Measurements from ENCODE around the gene LRRC14B. TPM values are rescaled to one million over a fixed set of nuclear protein-coding genes. Genes with fewer than 3 reads are reported as not detected.
"Not testable (repeated sequence)": the region's sequence is repeated elsewhere in the genome, so short reads cannot be mapped to it uniquely, and the experiment has no call there.

Gene LRRC14B
- total RNA-seq, 1 donor from 2014 or later, result not detected

DNA sequence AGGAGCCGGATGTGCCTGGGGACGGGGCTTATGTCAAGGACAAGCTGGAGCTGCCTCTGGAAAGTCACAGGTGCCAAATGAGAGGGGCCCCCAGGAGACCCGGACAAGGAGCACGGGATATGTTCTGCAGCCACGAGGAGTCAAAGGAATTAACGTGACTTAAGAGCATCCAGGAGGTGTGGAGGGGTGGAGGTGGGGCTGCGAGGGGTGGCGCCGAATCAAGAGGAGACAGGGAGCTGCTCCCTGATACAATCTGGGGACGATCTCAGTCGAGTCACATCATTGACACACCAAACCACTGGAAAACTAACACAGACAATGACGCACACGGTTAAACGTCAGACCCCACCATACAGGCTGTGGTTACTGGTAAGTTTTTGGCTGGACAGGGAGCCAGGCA, 16.3 kb downstream of the LRRC14B start:
- Histone ChIP-seq H3K9ac (ENCODE audit: low read length) (peak overlapping the region; percentile 33), H3K4me3 (ENCODE audit: insufficient read depth, low read depth, low read length) (no peak overlapping the region), H4K20me1 (ENCODE audit: insufficient read depth, low read length) (peaks cover 65% of the 10 kb centered on the region), H3K4me2 (ENCODE audit: low read length) (peak overlapping the region; percentile 13), H3K36me3 (ENCODE audit: insufficient read depth, low read length) (no peaks in the 10 kb centered on the region), H3K27ac (ENCODE audit: low read depth, low read length) (peak overlapping the region; percentile 16), H3K4me1 (ENCODE audit: insufficient read depth, low read length) (peaks cover 23% of the 10 kb centered on the region), H3K9me3 (ENCODE audit: insufficient read depth, low read depth, low read length) (no peaks in the 10 kb centered on the region), H2AFZ (ENCODE audit: low read depth, low read length) (no peak overlapping the region), H3K27me3 (ENCODE audit: insufficient read depth, low read length) (no peaks in the 10 kb centered on the region), H3K79me2 (ENCODE audit: insufficient read depth, low read length) (peaks cover 41% of the 10 kb centered on the region)
- TF ChIP-seq EZH2 (IDR thresholded peaks at IDR 0.05; ENCODE audit: insufficient read depth, low read length), result no peak
- TF ChIP-seq, protein P1, sequence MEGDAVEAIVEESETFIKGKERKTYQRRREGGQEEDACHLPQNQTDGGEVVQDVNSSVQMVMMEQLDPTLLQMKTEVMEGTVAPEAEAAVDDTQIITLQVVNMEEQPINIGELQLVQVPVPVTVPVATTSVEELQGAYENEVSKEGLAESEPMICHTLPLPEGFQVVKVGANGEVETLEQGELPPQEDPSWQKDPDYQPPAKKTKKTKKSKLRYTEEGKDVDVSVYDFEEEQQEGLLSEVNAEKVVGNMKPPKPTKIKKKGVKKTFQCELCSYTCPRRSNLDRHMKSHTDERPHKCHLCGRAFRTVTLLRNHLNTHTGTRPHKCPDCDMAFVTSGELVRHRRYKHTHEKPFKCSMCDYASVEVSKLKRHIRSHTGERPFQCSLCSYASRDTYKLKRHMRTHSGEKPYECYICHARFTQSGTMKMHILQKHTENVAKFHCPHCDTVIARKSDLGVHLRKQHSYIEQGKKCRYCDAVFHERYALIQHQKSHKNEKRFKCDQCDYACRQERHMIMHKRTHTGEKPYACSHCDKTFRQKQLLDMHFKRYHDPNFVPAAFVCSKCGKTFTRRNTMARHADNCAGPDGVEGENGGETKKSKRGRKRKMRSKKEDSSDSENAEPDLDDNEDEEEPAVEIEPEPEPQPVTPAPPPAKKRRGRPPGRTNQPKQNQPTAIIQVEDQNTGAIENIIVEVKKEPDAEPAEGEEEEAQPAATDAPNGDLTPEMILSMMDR (IDR thresholded peaks at IDR 0.05; ENCODE audit: insufficient read depth, low read depth, low read length), result no peak
- Mint-ChIP-seq H3K4me1 (ENCODE audit: low read depth, unreplicated experiment) (peaks cover 12% of the 10 kb centered on the region), H3K9me3 (ENCODE audit: unreplicated experiment) (no peaks in the 10 kb centered on the region), H3K36me3 (ENCODE audit: low read depth, unreplicated experiment) (peaks cover 10% of the 10 kb centered on the region), H3K27ac (ENCODE audit: unreplicated experiment) (no peak overlapping the region), H3K27me3 (ENCODE audit: low read depth, unreplicated experiment) (no peaks in the 10 kb centered on the region), H3K4me3 (ENCODE audit: unreplicated experiment) (no peak overlapping the region)
- no peak for FAIRE-seq
- peak; percentile 84 for DNase-seq (ENCODE audit: low read depth)

- DNase-seq (ENCODE audit: low read depth), result no peak
- Mint-ChIP-seq H3K36me3 (ENCODE audit: low read depth, unreplicated experiment) (peaks cover 8% of the 10 kb centered on the region), H3K9me3 (ENCODE audit: unreplicated experiment) (no peaks in the 10 kb centered on the region), H3K4me3 (ENCODE audit: unreplicated experiment) (no peak overlapping the region), H3K27ac (ENCODE audit: unreplicated experiment) (no peak overlapping the region), H3K4me1 (ENCODE audit: low read depth, unreplicated experiment) (peaks cover 12% of the 10 kb centered on the region), H3K27me3 (ENCODE audit: low read depth, unreplicated experiment) (no peaks in the 10 kb centered on the region)
- peaks cover 43% of the 10 kb centered on the region for H3K79me2 ChIP-seq (ENCODE audit: insufficient read depth, low read length)
- H3K36me3 ChIP-seq (ENCODE audit: insufficient read depth, low read length), result peaks cover 2% of the 10 kb centered on the region
- no peak overlapping the region for H3K9ac ChIP-seq (ENCODE audit: low read length)
- H2AFZ ChIP-seq (ENCODE audit: low read depth, low read length), result no peak overlapping the region
- FAIRE-seq, result no peak
- H3K9me3 ChIP-seq (ENCODE audit: insufficient read depth, low read depth, low read length), result peaks cover 2% of the 10 kb centered on the region
- TF ChIP-seq, protein P1 (IDR thresholded peaks at IDR 0.05; ENCODE audit: insufficient read depth, low read depth, low read length), result no peak
- TF ChIP-seq EZH2 (IDR thresholded peaks at IDR 0.05; ENCODE audit: insufficient read depth, low read length), result no peak
- H3K4me2 ChIP-seq (ENCODE audit: low read length), result no peak overlapping the region
- no peaks in the 10 kb centered on the region for H3K27me3 ChIP-seq (ENCODE audit: insufficient read depth, low read length)
- no peak overlapping the region for H3K27ac ChIP-seq (ENCODE audit: low read depth, low read length)
- no peak overlapping the region for H3K4me3 ChIP-seq (ENCODE audit: insufficient read depth, low read depth, low read length)
- peaks cover 67% of the 10 kb centered on the region for H4K20me1 ChIP-seq (ENCODE audit: insufficient read depth, low read length)
- peaks cover 23% of the 10 kb centered on the region for H3K4me1 ChIP-seq (ENCODE audit: insufficient read depth, low read length)
Measured at GRCh38 chr5:208449-209114, 17.3 kb downstream of the LRRC14B start.

- H3K36me3 Mint-ChIP-seq (ENCODE audit: low read depth, unreplicated experiment), result peaks cover 10% of the 10 kb centered on the region
- Histone ChIP-seq H3K4me1 (ENCODE audit: insufficient read depth, low read length) (no peaks in the 10 kb centered on the region), H3K9ac (ENCODE audit: low read length) (no peak overlapping the region), H3K9me3 (ENCODE audit: insufficient read depth, low read depth, low read length) (peaks cover 4% of the 10 kb centered on the region), H2AFZ (ENCODE audit: low read depth, low read length) (no peak overlapping the region), H3K27me3 (ENCODE audit: insufficient read depth, low read length) (no peaks in the 10 kb centered on the region), H4K20me1 (ENCODE audit: insufficient read depth, low read length) (peaks cover 16% of the 10 kb centered on the region), H3K4me2 (ENCODE audit: low read length) (no peak overlapping the region), H3K4me3 (ENCODE audit: insufficient read depth, low read depth, low read length) (no peak overlapping the region), H3K36me3 (ENCODE audit: insufficient read depth, low read length) (peaks cover 5% of the 10 kb centered on the region), H3K79me2 (ENCODE audit: insufficient read depth, low read length) (peaks cover 41% of the 10 kb centered on the region), H3K27ac (ENCODE audit: low read depth, low read length) (no peak overlapping the region)
- H3K4me3 Mint-ChIP-seq (ENCODE audit: unreplicated experiment), result no peak overlapping the region
- no peaks in the 10 kb centered on the region for H3K27me3 Mint-ChIP-seq (ENCODE audit: low read depth, unreplicated experiment)
- H3K4me1 Mint-ChIP-seq (ENCODE audit: low read depth, unreplicated experiment), result peaks cover 10% of the 10 kb centered on the region
- H3K9me3 Mint-ChIP-seq (ENCODE audit: unreplicated experiment), result peaks cover 1% of the 10 kb centered on the region
- DNase-seq (ENCODE audit: low read depth) (no peak), FAIRE-seq (no peak)
- no peak overlapping the region for H3K27ac Mint-ChIP-seq (ENCODE audit: unreplicated experiment)
- TF ChIP-seq, protein P1 (IDR thresholded peaks at IDR 0.05; ENCODE audit: insufficient read depth, low read depth, low read length), result no peak
- TF ChIP-seq EZH2 (IDR thresholded peaks at IDR 0.05; ENCODE audit: insufficient read depth, low read length), result no peak
Measured at GRCh38 chr5:213803-214395, 22.6 kb downstream of the LRRC14B start.

DNA sequence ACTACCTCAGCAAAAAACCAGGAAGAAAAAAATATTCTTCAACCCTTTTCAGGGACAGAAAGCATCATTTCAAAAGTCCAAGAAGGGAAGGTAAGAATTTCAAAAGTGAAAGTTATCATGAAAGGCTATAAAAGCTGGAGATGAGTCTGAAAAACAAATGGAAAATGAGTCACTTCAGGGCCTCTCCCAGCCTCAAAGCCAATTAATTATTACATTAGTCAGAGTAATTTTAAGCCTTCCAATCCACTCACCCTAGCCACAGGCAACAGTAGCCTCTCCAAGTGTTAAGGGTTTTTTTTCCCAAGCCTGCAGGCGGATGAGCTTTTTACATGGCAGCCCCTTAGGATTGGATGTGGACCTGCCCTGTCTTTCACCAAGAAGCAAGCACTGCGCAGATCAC, 24.0 kb downstream of the LRRC14B start:
- H3K4me3 ChIP-seq (ENCODE audit: insufficient read depth, low read depth, low read length); H3K36me3 ChIP-seq (ENCODE audit: insufficient read depth, low read length); H3K9me3 ChIP-seq (ENCODE audit: insufficient read depth, low read depth, low read length); H3K9me3 Mint-ChIP-seq (ENCODE audit: unreplicated experiment); H3K27me3 Mint-ChIP-seq (ENCODE audit: low read depth, unreplicated experiment); H3K4me1 ChIP-seq (ENCODE audit: insufficient read depth, low read length); H3K27me3 ChIP-seq (ENCODE audit: insufficient read depth, low read length); H3K27ac Mint-ChIP-seq (ENCODE audit: unreplicated experiment); FAIRE-seq; H2AFZ ChIP-seq (ENCODE audit: low read depth, low read length): not testable (repeated sequence)
- peaks cover 46% of the 10 kb centered on the region for H3K79me2 ChIP-seq (ENCODE audit: insufficient read depth, low read length)
- Mint-ChIP-seq H3K36me3 (ENCODE audit: low read depth, unreplicated experiment) (peaks cover 10% of the 10 kb centered on the region), H3K4me1 (ENCODE audit: low read depth, unreplicated experiment) (peaks cover 13% of the 10 kb centered on the region), H3K4me3 (ENCODE audit: unreplicated experiment) (peak overlapping the region; percentile 58)
- peaks cover 20% of the 10 kb centered on the region for H4K20me1 ChIP-seq (ENCODE audit: insufficient read depth, low read length)
- peak overlapping the region; percentile 51 for H3K9ac ChIP-seq (ENCODE audit: low read length)
- peak overlapping the region; percentile 79 for H3K4me2 ChIP-seq (ENCODE audit: low read length)
- H3K27ac ChIP-seq (ENCODE audit: low read depth, low read length), result peak overlapping the region; percentile 64
- peak; percentile 43 for DNase-seq (ENCODE audit: low read depth)
